SK-N-SH (cell line): ENCODE results near the gene RELT.

Experiments used
- CTCF ChIP-seq: fragments of 200-600 bp; sonication (generic); IDR thresholded peaks from 2 replicates; pipeline ENCODE4 v1.6.1; 2017; ENCODE audit warnings: antibody characterized with exemption, mild to moderate bottlenecking, moderate library complexity
- EP300 ChIP-seq, 2 experiments: IDR thresholded peaks; 2 replicates each; pipeline versions ENCODE4 v1.4.0 to v1.6.1; 2012; ENCODE audit warnings: borderline replicate concordance in 1 of 2, low read depth in 1 of 2, low read length in 1 of 2
- EZH2phosphoT487 ChIP-seq: fragments of 200-600 bp; sonication (generic); IDR thresholded peaks from 2 replicates; pipeline ENCODE4 v1.6.1; 2017; ENCODE audit warnings: low read depth, mixed run types, mild to moderate bottlenecking, antibody characterized with exemption, moderate library complexity, borderline replicate concordance
- JUND ChIP-seq: IDR thresholded peaks from 2 replicates; pipeline ENCODE4 v1.4.0; 2012
- POLR2AphosphoS5 ChIP-seq: IDR thresholded peaks from 2 replicates; pipeline ENCODE4 v1.6.1; 2012; ENCODE audit warnings: low read depth, low read length
- USF2 ChIP-seq: fragments of 150-350 bp; IDR thresholded peaks from 2 replicates; pipeline ENCODE4 v1.6.1; 2017; ENCODE audit warnings: antibody characterized with exemption, low read length, low read depth, borderline replicate concordance

GRCh38 chr11:73386546-73386945, 10.3 kb downstream of the RELT start:
- TF ChIP-seq CTCF = no peak
- TF ChIP-seq EZH2phosphoT487 = no peak
- TF ChIP-seq POLR2AphosphoS5 = no peak
- no peak for TF ChIP-seq JUND
- no peak for TF ChIP-seq EP300 (IDR thresholded peaks at IDR 0.05; ENCODE audit: borderline replicate concordance in 1 of 2, low read depth in 1 of 2, low read length in 1 of 2)
- TF ChIP-seq USF2 = no peak
